Measurements from ENCODE around the gene FEM1C. TPM values are rescaled to one million over a fixed set of nuclear protein-coding genes. Genes with fewer than 3 reads are reported as not detected.

FEM1C gene
- 12.2 TPM for polyA plus RNA-seq (2013, experiment 1 of 2; ENCODE audit: insufficient read length)
- polyA plus RNA-seq (2013, experiment 2 of 2; ENCODE audit: insufficient read length): 11.9 TPM

- DNase-seq: peak; percentile 99
These were observed at the start of gene FEM1C for GRCh38 chr5:115544436-115545350. TSS of gene FEM1C (minus strand) at chr5:115544775. CDS start at chr5:115543493, 1,282 bp downstream.

DNA sequence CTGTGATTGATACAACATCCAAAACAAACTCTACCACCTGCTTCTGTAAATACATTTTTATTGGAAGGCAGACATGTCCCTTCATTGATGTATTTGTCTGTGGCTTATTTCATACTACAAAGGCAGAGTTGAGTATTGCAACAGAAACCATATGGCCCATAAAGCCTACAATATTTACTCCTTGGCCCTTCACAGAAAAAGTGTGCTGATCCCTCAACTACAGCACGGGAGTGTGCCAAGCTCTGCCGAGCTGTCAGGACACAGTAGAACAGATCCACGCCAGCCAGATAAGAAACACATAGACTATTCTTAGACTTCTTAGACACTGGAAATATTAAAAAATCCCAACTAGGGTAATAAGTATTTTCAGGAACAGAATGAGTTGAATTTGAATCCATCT is 44.5 kb upstream of the FEM1C start:
- DNase-seq: no peak

GRCh38 chr5:115588640-115589039 is 44.1 kb upstream of the FEM1C start:
- no peak for DNase-seq

GRCh38 chr5:115586525-115587146 is 42.1 kb upstream of the FEM1C start:
- DNase-seq: peak; percentile 38

DNA sequence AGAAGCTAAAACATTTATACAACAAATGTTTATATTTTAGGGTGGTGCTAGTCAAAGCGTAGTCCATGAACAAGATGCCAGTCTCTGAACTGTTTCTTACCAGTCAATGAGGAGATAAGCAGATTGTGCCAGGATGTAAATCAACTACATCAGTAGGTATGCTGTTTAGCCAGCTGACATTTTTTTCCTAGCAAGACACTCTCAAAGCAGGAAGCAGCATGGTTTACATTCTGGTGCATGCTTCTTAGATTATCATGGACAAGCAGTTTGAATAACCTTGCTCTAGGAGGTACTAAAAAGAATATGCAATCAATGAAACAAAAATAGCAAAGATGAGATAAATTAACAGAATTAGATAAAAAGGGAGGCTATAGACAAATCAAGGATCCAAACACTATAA is 40.7 kb upstream of the FEM1C start:
- DNase-seq: no peak

DNA sequence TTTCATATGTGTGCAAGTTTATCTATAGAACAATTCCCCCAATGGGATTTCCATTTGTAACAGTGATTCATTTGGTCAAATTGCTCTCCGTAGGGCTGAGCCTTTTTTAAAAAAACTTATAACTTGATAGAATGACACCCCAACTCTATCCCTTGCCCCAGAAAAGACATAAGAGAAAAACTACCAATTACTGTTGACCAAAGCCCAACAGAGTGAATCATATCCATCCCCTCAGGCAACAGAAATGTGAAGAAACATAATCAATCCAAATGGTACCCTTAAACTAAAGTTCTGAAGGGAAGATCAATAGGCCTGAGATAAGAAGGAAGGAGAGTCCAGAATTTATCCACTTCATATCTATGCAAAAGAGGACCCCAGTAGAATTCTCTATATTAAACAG is 39.9 kb upstream of the FEM1C start:
- DNase-seq: no peak

GRCh38 chr5:115583474-115583873 is 38.9 kb upstream of the FEM1C start:
- peak; percentile 85 for DNase-seq

DNA sequence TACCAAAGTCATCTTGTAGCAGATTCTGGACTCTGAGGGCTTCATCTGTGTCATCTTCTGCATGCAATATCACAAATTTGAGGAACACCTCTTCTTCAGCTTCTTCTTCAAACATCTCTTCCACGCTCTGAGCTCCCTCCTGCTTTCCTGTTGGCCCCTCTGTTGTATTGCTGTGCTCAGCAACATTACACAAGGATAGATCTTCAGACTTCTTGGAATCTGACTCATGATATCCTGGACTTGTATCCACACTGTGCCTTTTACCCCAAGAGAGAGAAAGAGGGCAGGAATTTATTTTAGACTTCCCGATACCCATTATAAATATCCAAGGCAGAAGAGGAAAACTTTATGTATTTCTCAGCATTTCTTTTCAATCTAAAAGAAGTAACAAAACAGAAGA is 36.4 kb upstream of the FEM1C start:
- DNase-seq: no peak

GRCh38 chr5:115579747-115580173 is 35.2 kb upstream of the FEM1C start:
- DNase-seq: peak; percentile 43

DNA sequence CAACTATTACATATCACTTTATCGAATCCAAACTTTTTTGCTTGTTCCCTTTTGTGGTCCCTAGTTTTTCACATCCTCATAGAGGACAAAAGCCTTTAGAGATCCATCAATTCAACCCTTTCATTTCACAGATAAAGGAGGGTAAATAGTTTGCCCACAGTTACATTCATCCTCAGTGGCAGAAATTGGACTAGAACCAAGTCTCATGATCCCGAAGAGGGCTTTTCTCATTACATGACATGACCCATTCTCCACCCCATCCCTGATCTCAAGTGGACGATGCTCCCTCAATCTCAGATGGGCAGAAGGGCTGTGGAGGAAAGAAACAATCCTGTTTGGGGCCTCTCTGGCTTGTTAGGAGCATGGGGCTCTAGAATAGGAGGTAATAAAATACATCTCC is 34.6 kb upstream of the FEM1C start:
- DNase-seq: no peak

DNA sequence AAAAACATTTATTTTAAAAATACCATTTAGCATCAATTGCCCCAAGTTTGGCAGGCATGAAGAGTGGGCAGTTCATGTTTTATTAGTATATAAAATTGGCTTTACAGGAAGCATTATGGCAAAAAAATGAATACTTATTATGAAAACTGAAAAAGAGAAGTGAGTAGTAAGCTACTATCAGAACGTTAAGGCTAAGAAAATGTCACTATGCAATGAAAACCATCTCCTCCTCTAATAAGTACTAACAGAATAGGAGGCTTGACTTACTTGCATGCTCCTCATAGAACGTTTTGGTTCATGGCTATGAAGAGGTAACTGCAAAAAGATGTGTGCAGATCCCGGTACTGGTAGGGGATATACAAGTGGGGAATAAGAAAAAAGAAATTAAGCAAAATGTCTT is 34.1 kb upstream of the FEM1C start:
- no peak for DNase-seq

GRCh38 chr5:115577741-115578140 is 33.2 kb upstream of the FEM1C start:
- DNase-seq: no peak

DNA sequence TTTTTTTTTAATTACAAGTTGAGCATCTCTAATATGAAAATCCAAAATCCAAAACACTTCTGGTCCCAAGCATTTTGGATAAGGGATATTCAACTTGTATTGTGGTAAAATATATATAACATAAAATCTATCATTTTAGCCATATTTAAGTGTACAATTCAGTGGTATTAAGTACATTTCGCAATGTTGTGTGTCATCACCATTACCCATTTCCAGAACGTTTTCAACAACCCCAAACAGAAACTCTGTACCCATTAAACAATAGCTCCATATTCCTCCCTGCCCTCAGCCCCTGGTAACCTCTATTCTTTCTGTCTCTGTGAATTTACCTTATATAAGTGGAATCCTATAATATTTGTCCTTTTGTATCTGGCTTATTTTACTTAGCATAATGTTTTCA is 32.8 kb upstream of the FEM1C start:
- no peak for DNase-seq

DNA sequence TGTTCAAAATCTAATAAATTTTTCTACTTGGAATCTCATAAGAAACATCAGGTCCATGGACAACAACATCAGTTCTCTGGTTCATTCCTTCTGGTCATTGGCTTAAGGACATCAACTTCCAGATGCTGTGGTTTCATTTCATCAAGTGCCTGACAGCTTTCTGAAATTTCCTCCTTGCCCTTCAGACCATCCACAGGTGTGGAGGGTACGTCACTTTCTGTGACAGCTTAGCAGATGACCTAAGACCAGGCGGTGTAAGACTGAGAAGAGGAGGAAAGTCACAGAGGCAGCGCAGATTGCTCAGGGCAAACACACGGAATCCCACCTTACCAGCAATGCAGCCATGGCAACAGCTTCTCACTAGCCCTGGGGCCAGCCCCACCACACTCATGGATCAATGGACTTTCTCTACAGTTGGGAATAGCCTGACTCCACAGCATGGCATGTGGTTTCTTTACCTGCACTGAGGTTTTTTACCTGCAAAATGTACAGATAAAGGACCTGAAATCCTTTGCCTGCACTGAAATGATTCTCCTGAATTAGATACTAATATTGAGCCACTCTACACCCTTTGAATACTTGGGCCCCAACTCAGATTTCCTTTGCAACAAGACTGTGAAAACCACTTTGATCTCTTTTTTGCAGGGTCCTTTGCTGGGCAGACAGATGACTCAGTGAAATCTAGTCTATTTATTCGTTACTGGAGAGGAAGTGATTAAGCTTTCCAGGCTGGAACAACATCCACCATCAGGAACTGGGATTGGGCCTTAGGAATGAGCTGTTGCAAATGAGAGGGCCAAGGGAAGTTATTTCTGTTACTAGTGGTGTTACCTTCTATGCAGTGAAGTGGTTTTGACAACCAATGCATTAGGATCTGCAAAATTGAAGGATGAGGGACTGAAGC is 30.8 kb upstream of the FEM1C start:
- DNase-seq: peak; percentile 79

DNA sequence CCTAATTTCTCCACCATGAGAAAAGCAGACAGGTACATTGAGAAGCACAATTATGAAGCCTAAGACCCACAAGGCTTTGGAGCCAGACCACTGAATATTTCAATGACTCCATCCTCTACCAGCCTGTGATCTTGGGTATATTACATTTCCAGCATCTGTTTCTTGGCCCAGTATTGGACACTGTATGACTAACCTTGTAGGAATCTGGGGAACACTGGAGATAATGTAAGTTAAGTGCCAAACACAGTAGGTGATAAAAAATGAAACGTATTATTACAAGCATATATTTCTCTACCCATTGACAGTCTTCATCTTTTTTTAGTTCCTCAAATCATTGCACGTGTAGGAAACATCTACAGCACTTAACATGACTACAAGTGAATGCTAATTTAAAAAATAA is 28.6 kb upstream of the FEM1C start:
- DNase-seq: peak; percentile 61

DNA sequence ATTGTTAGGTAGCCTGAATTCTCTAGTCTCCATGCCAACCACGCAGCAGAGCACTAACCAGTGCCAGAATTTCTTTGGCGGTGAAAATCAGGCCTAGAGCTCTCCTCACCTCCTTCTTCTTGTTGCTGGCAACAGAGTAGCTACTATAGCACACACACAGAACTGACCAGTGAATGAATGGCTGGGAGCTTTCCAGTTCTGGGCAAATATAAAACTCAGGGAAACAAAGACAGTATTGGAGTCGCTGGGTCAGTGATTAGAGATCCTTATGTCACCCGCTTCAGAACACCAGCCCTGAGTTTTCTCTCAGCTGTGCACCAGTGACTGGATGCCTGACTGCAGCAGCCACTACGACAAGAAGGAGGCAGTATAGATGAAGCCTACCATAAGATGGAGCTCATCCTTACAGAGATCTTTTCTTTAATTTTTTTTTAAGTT is 26.9 kb upstream of the FEM1C start:
- DNase-seq: no peak

DNA sequence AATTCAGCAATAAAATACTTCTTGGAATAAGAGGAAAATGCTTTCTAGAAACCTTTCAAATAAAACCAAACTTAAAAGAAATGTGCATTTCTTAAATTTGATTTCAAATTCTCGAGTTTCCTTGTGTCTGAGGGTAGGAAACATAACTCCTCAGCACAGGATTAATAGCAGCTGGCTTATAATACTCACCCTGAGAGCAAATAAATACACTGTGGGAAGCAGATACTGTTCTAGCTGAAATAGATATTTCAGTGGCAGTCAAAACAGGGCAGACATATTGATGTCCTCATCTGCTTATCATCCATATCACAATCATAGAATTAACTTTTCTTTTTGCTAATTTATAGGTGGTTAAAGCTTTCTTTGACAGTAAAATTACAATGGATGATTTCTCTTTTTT is 24.1 kb upstream of the FEM1C start:
- no peak for DNase-seq

DNA sequence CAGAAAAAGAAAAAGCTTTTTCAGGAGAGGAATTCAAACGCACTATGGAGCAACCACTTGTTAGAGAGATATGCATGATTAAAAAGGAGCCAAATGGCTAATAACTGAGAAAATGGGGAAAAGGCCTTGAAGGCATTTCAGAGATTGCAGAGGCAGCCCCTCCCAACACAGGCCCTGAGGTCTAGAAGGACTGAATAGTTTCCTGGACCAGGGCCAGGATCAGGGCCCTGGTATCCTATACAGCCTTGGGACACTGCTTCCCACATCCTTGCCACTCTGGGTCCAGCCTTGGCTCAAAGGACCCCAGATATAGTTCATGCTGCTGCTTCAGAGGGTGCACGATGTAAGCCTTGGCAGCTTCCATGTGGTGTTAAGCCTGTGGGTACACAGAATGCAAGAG is 20.7 kb upstream of the FEM1C start:
- DNase-seq: no peak

- DNase-seq: no peak
These were observed 16.6 kb upstream of the FEM1C start for GRCh38 chr5:115561176-115561575.

- DNase-seq: peak; percentile 70
These were observed 14.9 kb upstream of the FEM1C start for GRCh38 chr5:115559524-115559923.

DNA sequence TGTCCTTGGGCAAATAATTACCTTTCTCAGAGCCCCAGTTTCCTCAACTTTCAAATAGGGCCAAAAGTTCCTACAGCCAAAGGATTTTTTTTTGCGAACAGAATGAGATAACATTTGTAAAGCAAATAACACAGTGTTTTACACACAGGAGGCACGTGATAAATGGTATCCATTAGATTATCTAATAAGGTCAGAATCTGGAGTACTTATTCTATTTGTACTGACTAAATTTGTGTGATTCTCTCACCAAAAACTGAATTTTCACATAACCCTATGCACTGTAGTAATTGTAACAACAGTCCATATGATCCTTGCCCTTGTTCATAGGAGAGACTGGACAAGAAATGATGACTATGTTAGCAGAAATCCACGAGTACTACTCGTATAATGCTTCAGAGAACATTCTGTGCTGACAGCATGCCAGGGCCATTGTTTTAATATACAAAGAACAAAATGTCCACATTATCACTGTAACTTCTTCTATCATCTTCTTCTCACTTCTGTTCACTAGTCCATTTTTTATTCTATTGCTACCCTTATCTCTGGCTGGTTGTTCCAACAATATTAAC is 13.9 kb upstream of the FEM1C start:
- DNase-seq: no peak

DNA sequence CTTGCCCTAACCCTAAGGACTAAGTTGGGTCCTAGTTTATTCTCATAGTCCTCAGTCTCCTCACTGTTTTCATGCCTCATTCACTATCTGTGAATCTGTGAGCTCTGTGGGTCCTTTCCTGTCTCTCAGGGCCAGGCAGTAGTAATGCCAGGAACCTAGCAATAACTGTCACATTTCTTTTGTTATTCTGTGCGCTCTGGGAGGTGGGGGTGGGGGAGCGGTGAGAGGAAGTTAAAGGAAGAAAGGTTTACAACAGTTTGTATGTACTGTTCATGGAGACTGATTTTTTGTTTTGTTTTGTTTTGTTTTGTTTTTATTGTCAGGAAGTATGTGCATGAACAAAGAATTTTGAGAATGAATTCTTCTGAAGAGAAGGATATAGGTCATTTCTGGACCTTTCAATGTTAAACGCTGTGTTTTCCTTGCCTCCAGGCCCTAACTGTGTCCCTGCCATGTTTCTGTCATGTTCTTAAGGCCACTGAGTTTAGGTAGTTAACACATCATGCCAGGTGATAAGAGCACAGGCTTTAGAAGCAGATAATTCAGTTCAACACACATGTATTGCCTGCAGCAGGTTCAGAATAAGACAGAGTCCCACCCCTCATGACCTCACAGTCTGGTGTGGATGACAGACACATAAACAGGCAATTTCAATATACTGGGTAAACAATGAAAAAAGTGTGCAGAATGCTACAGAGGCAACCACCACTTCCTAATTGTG is 13.3 kb upstream of the FEM1C start:
- DNase-seq: no peak

All from fibroblast of skin of abdomen (primary cell).